K562 (cell line): ENCODE data around the gene MS4A7. TPM values are rescaled to one million over a fixed set of nuclear protein-coding genes. Genes with fewer than 3 reads are reported as not detected.

Experiments
- ATAC-seq: fragments of 200-7000 bp; cut with Tn5 transposase; 3 replicates; pipeline ENCODE4 v1.9.1; 2020; ENCODE audit warnings: moderate library complexity
- BruUV-seq: library from RNA; stranded (reverse); fragments of 400-500 nt; replicated peaks from 2 replicates; lab custom pipeline; 2021; lab: Mats Ljungman, UMichigan
- CTCF ChIA-PET: fragments of 300-600 bp; formaldehyde crosslinking; extraction: SDS; loops from one replicate; lab custom pipeline; 2021; ENCODE audit warnings: low intra/inter-chr PET ratio; lab: Yijun Ruan, JAX
- POLR2A ChIA-PET: fragments of 300-600, 350-650 bp; sonication (Branson Sonifier 250); formaldehyde crosslinking; extraction: SDS; loops from one replicate; lab custom pipeline; 2021; ENCODE audit warnings: antibody characterized with exemption, inconsistent platforms; lab: Yijun Ruan, JAX
- DNase-seq, 4 experiments: peaks; one replicate each; pipeline versions ENCODE4 v3.0.0 to v3.0.0-alpha.2; 2011 to 2018; ENCODE audit warnings: low spot score in 3 of 4, mixed read lengths in 3 of 4; ENCODE audit errors: extremely low read depth in 1 of 4
- FAIRE-seq: peaks from 2 replicates; lab custom pipeline; 2011; peaks lifted over from hg19 to GRCh38; lab: Jason Lieb, UNC
- H2AFZ ChIP-seq: 2 replicates; pipeline ENCODE4 v1.6.0; 2011; ENCODE audit warnings: low read depth, low read length, control low read depth, inconsistent platforms
- H3K27ac ChIP-seq: fragments of 200-600 bp; 3 replicates; pipeline ENCODE4 v1.8.0; 2011; ENCODE audit warnings: low read depth, mild to moderate bottlenecking, control low read depth, inconsistent platforms, low read length, moderate library complexity, mixed read lengths; ENCODE audit errors: extremely low read depth
- H3K27me3 ChIP-seq, 2 experiments: fragments of 300-600 bp in 1 of 2; 2 replicates in 1 of 2; 3 replicates in 1 of 2; pipeline versions ENCODE4 v1.6.0 to v1.8.0; 2011; ENCODE audit warnings: inconsistent platforms in 2 of 2, low read length in 2 of 2, mild to moderate bottlenecking in 1 of 2, mixed read lengths in 1 of 2, moderate library complexity in 1 of 2; ENCODE audit not compliant: control insufficient read depth in 2 of 2, insufficient read depth in 2 of 2
- H3K36me3 ChIP-seq: fragments of 300-600 bp; 3 replicates; pipeline ENCODE4 v1.8.0; 2011; ENCODE audit warnings: mild to moderate bottlenecking, low read length, inconsistent platforms; ENCODE audit not compliant: control insufficient read depth, insufficient read depth
- H3K4me1 ChIP-seq, 2 experiments: fragments of 200-600 bp in 1 of 2; replicated peaks in 1 of 2; 2 replicates in 1 of 2; 3 replicates in 1 of 2; pipeline versions ENCODE4 v1.5.1 to v1.8.0; 2011; ENCODE audit warnings: inconsistent platforms in 2 of 2, low read length in 2 of 2, mild to moderate bottlenecking in 1 of 2, mixed read lengths in 1 of 2, moderate library complexity in 1 of 2; ENCODE audit not compliant: control insufficient read depth in 2 of 2, insufficient read depth in 2 of 2
- H3K4me2 ChIP-seq: 2 replicates; pipeline ENCODE4 v1.6.1; 2011; ENCODE audit warnings: low read length, control low read depth, inconsistent platforms, mixed read lengths; ENCODE audit not compliant: insufficient read depth
- H3K4me3 ChIP-seq: fragments of 200-600 bp; sonication (generic), shearing (Covaris generic); 2 replicates; pipeline ENCODE4 v1.5.1; 2016; ENCODE audit warnings: control low read depth, inconsistent platforms
- H3K79me2 ChIP-seq: fragments of 200-600 bp; 3 replicates; pipeline ENCODE4 v1.8.0; 2011; ENCODE audit warnings: low read length, inconsistent platforms; ENCODE audit not compliant: control insufficient read depth, insufficient read depth
- H3K9ac ChIP-seq, 2 experiments: 2 replicates each; pipeline versions ENCODE4 v1.6.0 to v1.6.1; 2011; ENCODE audit warnings: low read depth in 2 of 2, low read length in 2 of 2, control low read depth in 1 of 2, inconsistent platforms in 1 of 2, mild to moderate bottlenecking in 1 of 2, mixed read lengths in 1 of 2; ENCODE audit not compliant: insufficient read depth in 1 of 2
- H3K9me1 ChIP-seq: one replicate; pipeline ENCODE4 v1.6.0; 2011; ENCODE audit warnings: inconsistent platforms, mild to moderate bottlenecking, low read length, moderate library complexity; ENCODE audit not compliant: control insufficient read depth, insufficient read depth
- H3K9me3 ChIP-seq: replicated peaks from 2 replicates; pipeline ENCODE4 v1.5.1; 2011; ENCODE audit warnings: low read depth, low read length, inconsistent platforms; ENCODE audit not compliant: control insufficient read depth, insufficient read depth
- H4K20me1 ChIP-seq: replicated peaks from 2 replicates; pipeline ENCODE4 v1.6.1; 2011; ENCODE audit warnings: low read length, inconsistent platforms, mixed read lengths; ENCODE audit not compliant: control insufficient read depth, insufficient read depth
- CHD2 ChIP-seq: IDR thresholded peaks from 2 replicates; pipeline ENCODE4 v1.6.1; 2011; ENCODE audit warnings: low read depth, low read length
- CLOCK ChIP-seq: fragments of 250-450 bp; sonication (Bioruptor Pico); IDR thresholded peaks from 2 replicates; pipeline ENCODE4 v1.4.0; 2020; ENCODE audit warnings: mild to moderate bottlenecking, moderate library complexity, borderline replicate concordance
- HSF4 ChIP-seq: fragments of 250-450 bp; sonication (Bioruptor Pico); IDR thresholded peaks from 2 replicates; pipeline ENCODE4 v2.1.2; 2022; ENCODE audit warnings: mild to moderate bottlenecking, moderate library complexity, borderline replicate concordance
- LEF1 ChIP-seq: fragments of 450-650 bp; IDR thresholded peaks from 2 replicates; pipeline ENCODE4 v1.6.1; 2016; ENCODE audit warnings: mild to moderate bottlenecking
- MTA3 ChIP-seq: fragments of 450-650 bp; formaldehyde crosslinking; IDR thresholded peaks from 2 replicates; pipeline ENCODE4 v1.6.1; 2017; ENCODE audit warnings: mild to moderate bottlenecking, borderline replicate concordance
- POLR2H ChIP-seq: IDR thresholded peaks from 2 replicates; pipeline ENCODE4 v1.6.1; 2016; ENCODE audit warnings: missing genetic modification characterization, low read depth, mild to moderate bottlenecking, control low read depth, missing compliant biosample characterization, moderate library complexity
- RBM22 ChIP-seq: fragments of 200-400 bp; formaldehyde crosslinking; IDR thresholded peaks from 2 replicates; pipeline ENCODE4 v1.6.1; 2018; ENCODE audit warnings: low read length, low read depth; ENCODE audit not compliant: poor library complexity, severe bottlenecking
- RREB1 ChIP-seq: fragments of 250-450 bp; sonication (Bioruptor Pico); IDR thresholded peaks from 2 replicates; pipeline ENCODE4 v1.4.0; 2020
- SAFB2 ChIP-seq: fragments of 200-400 bp; formaldehyde crosslinking; IDR thresholded peaks from 2 replicates; pipeline ENCODE4 v1.6.1; 2018; ENCODE audit warnings: borderline replicate concordance, low read length, low read depth, moderate library complexity; ENCODE audit not compliant: severe bottlenecking
- TRIM28 ChIP-seq: fragments of 450-650 bp; IDR thresholded peaks from 2 replicates; pipeline ENCODE4 v1.6.1; 2017
- XRCC5 ChIP-seq: fragments of 200-400 bp; formaldehyde crosslinking; IDR thresholded peaks from 2 replicates; pipeline ENCODE4 v1.6.1; 2017; ENCODE audit warnings: low read depth, mild to moderate bottlenecking, low read length
- ZNF12 ChIP-seq: sonication (generic); formaldehyde crosslinking; IDR thresholded peaks from 2 replicates; pipeline ENCODE4 v1.4.0; 2020; ENCODE audit warnings: mild to moderate bottlenecking, missing genetic modification reagents
- ZNF24 ChIP-seq: fragments of 450-650 bp; IDR thresholded peaks from 2 replicates; pipeline ENCODE4 v1.6.1; 2016
- in situ Hi-C: fragments of 300-500 bp; cut with MboI; formaldehyde crosslinking; loops from 4 replicates; pipeline ENCODE4 v1.15.0; 2018; ENCODE audit warnings: inconsistent platforms, mixed read lengths
- intact Hi-C: fragments of 100-400 bp; cut with micrococcal nuclease; formaldehyde crosslinking; loops from 2 replicates; pipeline ENCODE4 v1.14.2; 2022
- polyA plus RNA-seq, 8 experiments: library from polyadenylated mRNA; depleted of rRNA in 4 of 8; stranded (reverse) in 5 of 8; unstranded in 3 of 8; fragments of >200 nt; fragmentation: Nextera tagmentation in 2 of 8; fragmentation: Illumina TruSeq in 1 of 8; extraction: Ambion mirVana in 2 of 8; extraction: Trizol in 1 of 8; gene quantifications; 2 replicates each; pipeline versions ENCODE4 v1.2.1 to v1.2.3, GENCODE V29; 2011 to 2014; ENCODE audit warnings: inconsistent platforms in 1 of 8, missing spikeins in 1 of 8
- total RNA-seq, 7 experiments: library from RNA; depleted of rRNA in 6 of 7; stranded (reverse); fragments of >200 nt in 6 of 7; fragmentation: Illumina TruSeq in 2 of 7; extraction: Trizol in 2 of 7; gene quantifications; 2 replicates each; pipeline versions ENCODE4 v1.2.1 to v1.2.3, GENCODE V29; 2011 to 2021; ENCODE audit warnings: low replicate concordance in 1 of 7
- TF ChIP-seq, protein P1 (sequence below), 2 experiments: fragments of 450-650 bp in 1 of 2; sonication (generic) in 1 of 2; formaldehyde crosslinking; conservative IDR thresholded peaks; 2 replicates each; pipeline versions ENCODE4 v1.4.0 to v1.8.1; 2020 to 2022; ENCODE audit warnings: mild to moderate bottlenecking in 1 of 2, missing genetic modification reagents in 1 of 2

The MS4A7 gene
- total and polyA plus RNA-seq, 9 of the 15 experiments (the other 6 are each of a cell fraction or from before 2014, with no cell fraction given), result not detected

DNA sequence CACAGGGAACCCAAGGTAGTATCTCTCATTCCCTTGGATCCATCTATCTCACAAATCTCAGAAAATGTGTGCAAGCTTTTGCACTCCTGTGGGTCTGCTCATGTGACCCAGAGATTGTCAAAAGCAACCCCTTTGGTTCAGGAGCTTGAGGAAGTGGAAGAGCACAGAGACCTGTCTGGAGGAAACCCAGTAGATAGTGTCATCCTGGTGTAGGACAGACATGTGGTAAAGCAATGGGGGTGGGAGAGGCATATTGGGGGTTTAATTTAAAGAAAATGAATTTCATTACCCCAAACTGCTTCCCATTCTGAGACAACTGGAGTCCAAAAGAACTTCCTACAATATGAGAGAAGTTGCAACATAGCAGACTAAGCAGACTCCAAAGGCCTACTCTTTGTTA lies 12.1 kb downstream of the MS4A7 start:
- Histone ChIP-seq H3K9me1 (no peaks in the 10 kb centered on the region), H3K36me3 (no peaks in the 10 kb centered on the region), H3K9me3 (no peaks in the 10 kb centered on the region), H4K20me1 (no peaks in the 10 kb centered on the region), H3K27ac (no peak overlapping the region), H3K27me3 (no peaks in the 10 kb centered on the region), H3K79me2 (no peaks in the 10 kb centered on the region), H3K9ac (no peak overlapping the region), H3K4me1 (no peaks in the 10 kb centered on the region), H2AFZ (no peak overlapping the region), H3K4me2 (no peak overlapping the region), H3K4me3 (no peak overlapping the region)
- TF ChIP-seq, protein P1, sequence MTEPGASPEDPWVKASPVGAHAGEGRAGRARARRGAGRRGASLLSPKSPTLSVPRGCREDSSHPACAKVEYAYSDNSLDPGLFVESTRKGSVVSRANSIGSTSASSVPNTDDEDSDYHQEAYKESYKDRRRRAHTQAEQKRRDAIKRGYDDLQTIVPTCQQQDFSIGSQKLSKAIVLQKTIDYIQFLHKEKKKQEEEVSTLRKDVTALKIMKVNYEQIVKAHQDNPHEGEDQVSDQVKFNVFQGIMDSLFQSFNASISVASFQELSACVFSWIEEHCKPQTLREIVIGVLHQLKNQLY (CRISPR knock-in tag; conservative IDR thresholded peaks at IDR 0.05), result no peak
- TF ChIP-seq LEF1, result no peak
- TF ChIP-seq CLOCK, result no peak
- TF ChIP-seq SAFB2, result no peak
- no peak for TF ChIP-seq POLR2H (tag)
- no peak for TF ChIP-seq TRIM28
- no peak for TF ChIP-seq MTA3
- TF ChIP-seq RREB1 (CRISPR knock-in tag), result no peak
- TF ChIP-seq ZNF24, result no peak
- no peak for TF ChIP-seq CHD2
- TF ChIP-seq RBM22, result no peak
- TF ChIP-seq HSF4, result no peak
- no peak for TF ChIP-seq ZNF12 (CRISPR knock-in tag)
- no peak for TF ChIP-seq XRCC5
- no peak for ATAC-seq
- no peak for FAIRE-seq
- ChIA-PET POLR2A (no interaction called here), CTCF (interaction anchor here (0.6 kb wide), 1 partner anchor 787 kb away, joined by 4 read pairs; no protein-coding TSS in a partner anchor)
- in situ Hi-C loops, result no loop called here
- no TSS peak for BruUV-seq
- intact Hi-C loops, result no loop called here
- no peak for DNase-seq
